GM10266 (cell line): ENCODE results near the gene CACNG1.

Experiments
- DNase-seq: peaks from one replicate; pipeline ENCODE4 v3.0.0; 2012; ENCODE audit errors: extremely low spot score
- CTCF ChIP-seq: IDR thresholded peaks from 2 replicates; pipeline ENCODE4 v1.5.1; 2012; ENCODE audit warnings: mild to moderate bottlenecking, low read depth; ENCODE audit not compliant: control insufficient read depth, insufficient read depth; ENCODE audit errors: missing control alignments

The CACNG1 gene

GRCh38 chr17:67008101-67008500, 36.3 kb upstream of the CACNG1 start:
- DNase-seq, result no peak
- no peak for TF ChIP-seq CTCF

- DNase-seq, result no peak
Measured at GRCh38 chr17:67011527-67012175, 32.7 kb upstream of the CACNG1 start.

GRCh38 chr17:67013891-67014290, 30.5 kb upstream of the CACNG1 start:
- TF ChIP-seq CTCF, result no peak
- DNase-seq, result no peak

More at GRCh38 chr17:67011527-67012175, 32.7 kb upstream of the CACNG1 start:
- no peak for TF ChIP-seq CTCF

- DNase-seq, result no peak
- no peak for TF ChIP-seq CTCF
Measured at GRCh38 chr17:67015001-67015400, 29.4 kb upstream of the CACNG1 start.

- DNase-seq, result no peak
- no peak for TF ChIP-seq CTCF
Measured at GRCh38 chr17:67016039-67016762, 28.2 kb upstream of the CACNG1 start.

- DNase-seq, result no peak
- no peak for TF ChIP-seq CTCF
Measured at GRCh38 chr17:67017910-67018309, 26.4 kb upstream of the CACNG1 start.
